ENCODE results near the gene TAF1A.
A peak's percentile ranks its signal among the peaks of the same experiment; 100 is the strongest.

The TAF1A gene

DNA sequence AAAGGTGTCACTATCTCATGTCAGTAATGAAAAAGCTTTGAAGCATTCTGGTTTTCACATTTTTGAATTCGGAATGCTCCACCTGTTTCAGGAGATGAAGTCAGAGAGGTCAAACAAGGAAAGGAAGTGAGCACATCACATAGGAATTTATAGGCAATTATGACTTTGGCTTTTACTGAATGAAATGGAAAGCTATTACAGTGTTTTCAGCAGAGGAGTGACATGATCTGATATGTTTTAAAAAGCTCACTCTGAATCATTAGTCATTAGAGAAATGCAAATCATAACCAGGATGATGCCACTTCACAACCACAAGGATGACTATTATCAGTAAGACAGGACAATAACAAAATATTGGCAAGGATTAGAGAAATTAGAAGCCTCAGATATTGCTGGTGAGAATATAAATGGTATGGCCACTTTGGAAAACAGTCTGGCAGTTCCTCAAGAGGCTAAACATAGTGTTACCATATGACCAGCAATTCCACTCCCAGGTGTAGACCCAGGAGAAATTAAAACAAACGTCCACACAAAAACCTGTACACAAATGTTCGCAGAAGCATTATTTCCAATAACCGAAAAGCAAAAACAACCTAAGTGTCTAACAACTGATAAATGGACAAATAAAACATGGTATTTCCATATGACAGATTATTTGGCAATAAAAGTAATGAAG is 7.5 kb downstream of the TAF1A start:
- Histone ChIP-seq H3K27ac (no peak overlapping the region), H3K4me3 (no peak overlapping the region)
- no peak for DNase-seq (ENCODE audit: low spot score)
- TF ChIP-seq, protein P1, sequence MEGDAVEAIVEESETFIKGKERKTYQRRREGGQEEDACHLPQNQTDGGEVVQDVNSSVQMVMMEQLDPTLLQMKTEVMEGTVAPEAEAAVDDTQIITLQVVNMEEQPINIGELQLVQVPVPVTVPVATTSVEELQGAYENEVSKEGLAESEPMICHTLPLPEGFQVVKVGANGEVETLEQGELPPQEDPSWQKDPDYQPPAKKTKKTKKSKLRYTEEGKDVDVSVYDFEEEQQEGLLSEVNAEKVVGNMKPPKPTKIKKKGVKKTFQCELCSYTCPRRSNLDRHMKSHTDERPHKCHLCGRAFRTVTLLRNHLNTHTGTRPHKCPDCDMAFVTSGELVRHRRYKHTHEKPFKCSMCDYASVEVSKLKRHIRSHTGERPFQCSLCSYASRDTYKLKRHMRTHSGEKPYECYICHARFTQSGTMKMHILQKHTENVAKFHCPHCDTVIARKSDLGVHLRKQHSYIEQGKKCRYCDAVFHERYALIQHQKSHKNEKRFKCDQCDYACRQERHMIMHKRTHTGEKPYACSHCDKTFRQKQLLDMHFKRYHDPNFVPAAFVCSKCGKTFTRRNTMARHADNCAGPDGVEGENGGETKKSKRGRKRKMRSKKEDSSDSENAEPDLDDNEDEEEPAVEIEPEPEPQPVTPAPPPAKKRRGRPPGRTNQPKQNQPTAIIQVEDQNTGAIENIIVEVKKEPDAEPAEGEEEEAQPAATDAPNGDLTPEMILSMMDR (IDR thresholded peaks at IDR 0.05) = no peak

DNA sequence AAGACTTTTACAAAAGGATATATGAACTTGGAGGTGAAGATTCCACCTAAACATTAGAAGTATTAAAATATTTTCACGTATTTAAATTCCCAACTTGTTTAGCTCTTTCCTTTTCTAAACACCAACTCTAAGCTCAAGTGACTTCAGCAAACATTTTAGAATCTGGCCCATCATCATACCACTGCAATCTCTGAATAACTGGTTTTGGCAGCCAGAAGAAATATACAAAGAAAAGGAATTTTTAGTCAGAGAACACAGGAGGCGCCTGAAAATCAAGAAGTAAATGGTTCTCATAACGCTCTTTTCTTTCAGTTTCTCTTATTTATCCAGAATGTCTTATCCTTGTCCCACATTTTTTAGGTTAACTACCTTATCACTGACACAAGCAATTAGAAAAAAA is 10.4 kb downstream of the TAF1A start:
- DNase-seq (ENCODE audit: low spot score) = no peak
- no peak overlapping the region for H3K4me3 ChIP-seq
- H3K27ac ChIP-seq = peak overlapping the region in 1 of 2 donors; percentile 23
- TF ChIP-seq, protein P1 (IDR thresholded peaks at IDR 0.05) = no peak

DNA sequence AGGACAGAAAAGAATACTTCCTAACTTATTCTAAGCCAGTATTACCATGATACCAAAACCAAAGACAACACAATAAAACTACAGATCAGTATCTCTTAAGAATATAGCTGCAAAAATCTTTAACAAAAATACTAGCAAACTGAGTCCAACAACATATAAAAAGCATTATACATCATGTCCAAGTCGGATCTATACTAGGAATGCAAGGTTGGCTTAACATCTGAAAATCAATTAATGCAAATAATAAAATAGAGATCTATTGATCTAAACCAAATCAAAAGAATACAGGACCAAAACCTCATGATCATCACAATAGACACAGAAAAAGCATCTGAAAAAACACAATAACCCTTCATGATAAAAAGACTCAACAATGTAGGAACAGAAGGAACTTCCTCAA is 18.9 kb downstream of the TAF1A start:
- TF ChIP-seq, protein P1 (IDR thresholded peaks at IDR 0.05) = no peak
- no peak overlapping the region for H3K27ac ChIP-seq
- H3K4me3 ChIP-seq = no peak overlapping the region
- no peak for DNase-seq (ENCODE audit: low spot score)

DNA sequence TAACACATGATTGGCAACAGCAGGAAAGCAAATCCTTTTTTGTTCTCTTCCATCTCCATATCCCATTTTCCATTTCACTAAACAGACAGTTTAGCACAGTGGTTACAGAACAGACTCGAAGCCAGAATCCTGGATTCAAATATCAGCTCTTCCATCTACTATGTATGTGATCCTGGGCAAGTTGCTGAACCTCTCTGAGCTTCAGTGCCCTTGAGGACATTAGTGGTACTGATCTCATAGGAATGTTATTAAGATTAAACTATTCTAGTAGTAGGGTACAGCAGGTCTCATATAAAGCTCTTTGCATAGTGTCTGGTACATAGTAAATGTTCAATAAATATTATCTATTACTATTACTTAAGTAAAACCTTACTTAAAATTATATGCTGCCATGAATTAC is 28.1 kb downstream of the TAF1A start:
- no peak for DNase-seq (ENCODE audit: low spot score)
- H3K4me3 ChIP-seq = no peak overlapping the region
- TF ChIP-seq, protein P1 (IDR thresholded peaks at IDR 0.05) = no peak
- H3K27ac ChIP-seq = no peak overlapping the region

DNA sequence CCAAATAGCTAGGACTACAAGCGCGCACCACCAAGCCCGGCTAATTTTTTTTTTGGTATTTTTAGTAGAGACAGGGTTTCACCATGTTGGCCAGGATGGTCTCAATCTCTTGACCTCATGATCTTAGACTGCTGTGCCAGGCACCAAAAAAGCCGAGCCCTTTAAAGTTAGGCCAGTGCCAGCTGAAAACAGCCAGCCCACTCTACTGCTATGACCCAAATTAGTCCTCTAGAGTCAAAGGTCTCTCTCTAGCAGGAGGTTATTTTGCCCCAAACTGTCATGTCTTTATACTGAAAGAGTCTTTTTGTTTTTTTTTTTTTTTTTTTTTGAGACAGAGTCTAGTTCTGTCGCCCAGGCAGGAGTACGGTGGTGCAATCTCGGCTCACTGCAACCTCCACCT is 32.2 kb downstream of the TAF1A start:
- TF ChIP-seq, protein P1 (IDR thresholded peaks at IDR 0.05) = no peak
- DNase-seq (ENCODE audit: low spot score) = no peak
- H3K4me3 ChIP-seq = no peak overlapping the region
- no peak overlapping the region for H3K27ac ChIP-seq

DNA sequence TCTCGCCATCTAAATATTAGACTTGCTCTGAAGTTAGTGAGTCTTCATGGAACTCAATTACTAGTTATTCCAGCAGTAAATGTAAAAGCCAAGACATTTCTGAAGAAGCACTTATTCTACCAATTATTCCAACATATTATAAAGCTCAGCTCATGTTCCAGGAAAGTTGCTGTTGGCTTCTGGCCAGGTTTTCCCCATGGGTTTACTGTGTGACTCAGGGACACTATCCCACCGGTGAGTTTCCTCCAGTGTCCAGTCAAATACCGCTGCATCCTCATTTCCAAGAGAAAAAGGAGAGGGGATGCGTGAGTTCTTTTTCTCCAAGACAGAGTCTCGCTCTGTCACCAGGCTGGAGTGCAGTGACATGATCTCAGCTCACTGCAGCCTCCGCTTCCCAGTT is 32.6 kb downstream of the TAF1A start:
- DNase-seq (ENCODE audit: low spot score) = no peak
- no peak overlapping the region for H3K27ac ChIP-seq
- H3K4me3 ChIP-seq = no peak overlapping the region
- TF ChIP-seq, protein P1 (IDR thresholded peaks at IDR 0.05) = no peak

DNA sequence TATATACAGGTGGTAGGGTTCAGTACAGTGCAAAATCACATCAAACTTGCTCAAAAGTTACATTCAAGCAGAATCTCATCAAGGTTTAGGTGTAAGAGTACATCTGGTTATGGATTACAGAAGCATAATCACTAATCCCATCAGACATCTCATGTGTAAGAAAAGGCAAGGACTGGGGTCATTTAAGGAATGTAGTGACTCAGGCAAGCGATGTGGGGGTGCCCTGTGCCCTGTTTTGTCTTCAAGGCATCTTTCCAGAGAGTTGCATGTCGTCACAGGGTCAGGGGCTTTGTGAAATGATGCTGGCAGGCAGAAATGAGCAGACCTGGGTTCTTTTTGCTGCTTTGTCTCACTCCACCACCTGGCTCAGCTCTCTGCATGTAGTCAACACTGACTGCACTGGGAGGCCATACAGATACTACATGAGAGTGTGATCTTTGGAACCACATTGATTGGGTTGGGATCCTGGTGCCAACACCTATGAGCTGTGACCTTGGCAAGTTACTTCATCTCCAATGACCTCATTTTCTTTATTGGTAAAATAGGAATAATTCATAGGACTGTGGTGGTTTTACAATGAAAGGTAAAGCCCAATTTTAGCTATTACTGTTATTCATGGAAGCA is 33.6 kb downstream of the TAF1A start:
- DNase-seq (ENCODE audit: low spot score) = no peak
- TF ChIP-seq, protein P1 (IDR thresholded peaks at IDR 0.05) = no peak

More for the DNA sequence above, 33.6 kb downstream of the TAF1A start:
- Histone ChIP-seq H3K4me3 (no peak overlapping the region), H3K27ac (no peak overlapping the region)
